ENCODE measurements around the gene CACNA1B. TPM values are rescaled to one million over a fixed set of nuclear protein-coding genes. Genes with fewer than 3 reads are reported as not detected.

Gene CACNA1B
- total RNA-seq, 1 experiment from 2014 or later = 1.7 TPM

DNA sequence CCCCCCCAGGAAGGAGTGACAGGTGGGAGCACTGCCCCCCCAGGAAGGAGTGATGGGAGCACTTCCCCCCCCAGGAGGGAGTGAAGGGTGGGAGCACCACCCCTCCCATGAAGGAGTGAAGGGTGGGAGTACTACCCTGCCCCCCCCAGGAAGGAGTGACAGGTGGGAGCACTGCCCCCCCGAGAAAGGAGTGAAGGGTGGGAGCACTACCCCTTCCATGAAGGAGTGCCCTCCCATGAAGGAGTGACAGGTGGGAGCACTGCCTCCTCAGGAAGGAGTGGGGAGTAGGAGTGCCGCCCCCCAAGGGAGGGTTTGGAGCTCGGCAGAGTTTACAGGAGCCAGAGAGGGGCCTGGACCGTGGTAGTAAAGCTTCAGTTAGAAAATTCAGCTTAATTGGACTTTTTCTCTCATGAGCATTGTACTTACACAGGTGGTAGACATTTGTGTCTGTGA, 100.7 kb downstream of the CACNA1B start:
- Histone ChIP-seq H3K4me2 (ENCODE audit: low read length) (no peak overlapping the region), H3K9ac (ENCODE audit: low read length) (no peak overlapping the region), H2AFZ (ENCODE audit: low read depth, low read length, poor library complexity, severe bottlenecking) (no peak overlapping the region), H3K79me2 (ENCODE audit: insufficient read depth, low read length) (no peaks in the 10 kb centered on the region), H3K27ac (ENCODE audit: low read depth, low read length) (no peak overlapping the region), H3K4me1 (ENCODE audit: control insufficient read depth in 1 of 2, insufficient read depth in 2 of 2, low read length in 2 of 2) (peaks cover 7 to 10% of the 10 kb centered on the region in 2 experiments; a peak in 2 of 4 replicates), H3K9me2 (ENCODE audit: insufficient read depth) (no peaks in the 10 kb centered on the region), H3K9me3 (ENCODE audit: control insufficient read depth in 1 of 2, insufficient read depth in 1 of 2, low read depth in 1 of 2, low read length in 2 of 2) (no peaks in the 10 kb centered on the region), H4K20me1 (ENCODE audit: insufficient read depth) (no peaks in the 10 kb centered on the region), H3K4me3 (replicated peaks in 1 of 2; ENCODE audit: low read depth in 1 of 2, low read length in 2 of 2) (no peak overlapping the region), H3K36me3 (ENCODE audit: control insufficient read depth in 1 of 2, insufficient read depth in 2 of 2, low read length in 2 of 2) (no peaks in the 10 kb centered on the region), H3K27me3 (ENCODE audit: insufficient read depth, low read length) (no peaks in the 10 kb centered on the region)
- POLR2A ChIA-PET = no interaction called here
- CTCF ChIA-PET = no interaction called here
- RAD21 ChIA-PET (ENCODE audit: low non-redundant PET in 1 of 2, low total read pairs in 2 of 2, uncharacterized antibody in 2 of 2, unreplicated experiment in 2 of 2) = no interaction called here
- ATAC-seq = no peak
- no TSS peak for BruUV-seq (replicated peaks)
- intact Hi-C loops (cut with micrococcal nuclease) = loop anchor here (10.0 kb wide), 1 partner anchor 63 kb away; no protein-coding TSS in a partner anchor
- no peak for DNase-seq (ENCODE audit: low read depth, low spot score)
- TF ChIP-seq TCF7L2 (IDR thresholded peaks at IDR 0.05; ENCODE audit: borderline replicate concordance, extremely low read depth, insufficient read depth, insufficient read length) (no peak), EZH2 (IDR thresholded peaks at IDR 0.05) (no peak), FOSL1 (IDR thresholded peaks at IDR 0.05; ENCODE audit: low read depth) (no peak), SRF (IDR thresholded peaks at IDR 0.05; ENCODE audit: low read depth) (no peak), YY1 (IDR thresholded peaks at IDR 0.05; ENCODE audit: extremely low read depth, insufficient replicate concordance, low read depth, low read length) (no peak), ZFX (IDR thresholded peaks at IDR 0.05) (no peak), CBX3 (IDR thresholded peaks at IDR 0.05; ENCODE audit: low read depth) (no peak), RAD21 (IDR thresholded peaks at IDR 0.05; ENCODE audit: low read depth) (no peak), CTCF (IDR thresholded peaks at IDR 0.05 in 2 of 3, conservative IDR thresholded peaks at IDR 0.05 in 1 of 3; ENCODE audit: borderline replicate concordance in 1 of 3, insufficient read depth in 1 of 3, low read depth in 2 of 3, low read length in 2 of 3) (no peak), CEBPB (IDR thresholded peaks at IDR 0.05; ENCODE audit: low read depth) (no peak), ZNF274 (IDR thresholded peaks at IDR 0.05; ENCODE audit: low read depth, low read length) (no peak), MAX (IDR thresholded peaks at IDR 0.05) (no peak)
- TF ChIP-seq, protein P1, sequence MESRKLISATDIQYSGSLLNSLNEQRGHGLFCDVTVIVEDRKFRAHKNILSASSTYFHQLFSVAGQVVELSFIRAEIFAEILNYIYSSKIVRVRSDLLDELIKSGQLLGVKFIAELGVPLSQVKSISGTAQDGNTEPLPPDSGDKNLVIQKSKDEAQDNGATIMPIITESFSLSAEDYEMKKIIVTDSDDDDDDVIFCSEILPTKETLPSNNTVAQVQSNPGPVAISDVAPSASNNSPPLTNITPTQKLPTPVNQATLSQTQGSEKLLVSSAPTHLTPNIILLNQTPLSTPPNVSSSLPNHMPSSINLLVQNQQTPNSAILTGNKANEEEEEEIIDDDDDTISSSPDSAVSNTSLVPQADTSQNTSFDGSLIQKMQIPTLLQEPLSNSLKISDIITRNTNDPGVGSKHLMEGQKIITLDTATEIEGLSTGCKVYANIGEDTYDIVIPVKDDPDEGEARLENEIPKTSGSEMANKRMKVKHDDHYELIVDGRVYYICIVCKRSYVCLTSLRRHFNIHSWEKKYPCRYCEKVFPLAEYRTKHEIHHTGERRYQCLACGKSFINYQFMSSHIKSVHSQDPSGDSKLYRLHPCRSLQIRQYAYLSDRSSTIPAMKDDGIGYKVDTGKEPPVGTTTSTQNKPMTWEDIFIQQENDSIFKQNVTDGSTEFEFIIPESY (IDR thresholded peaks at IDR 0.05; ENCODE audit: extremely low read depth, insufficient replicate concordance, low read length) = no peak
